ENCODE results near the gene MYO6. TPM values are rescaled to one million over a fixed set of nuclear protein-coding genes. Genes with fewer than 3 reads are reported as not detected.

Gene MYO6
- polyA plus RNA-seq, 1 of the 3 experiments (the other 2 are of a cell fraction): 6.2 TPM

- TF ChIP-seq SIN3A (IDR thresholded peaks at IDR 0.05; ENCODE audit: borderline replicate concordance, low read depth, low read length) (no peak), EP300 (IDR thresholded peaks at IDR 0.05; ENCODE audit: borderline replicate concordance in 1 of 2, low read depth in 1 of 2, low read length in 1 of 2) (no peak), TEAD4 (IDR thresholded peaks at IDR 0.05; ENCODE audit: borderline replicate concordance, insufficient read depth) (no peak), FOXJ3 (CRISPR knock-in tag; IDR thresholded peaks at IDR 0.05) (no peak), RFX5 (IDR thresholded peaks at IDR 0.05; ENCODE audit: low read length) (no peak)
- Histone ChIP-seq H3K4me2 (no peak overlapping the region), H3K9ac (no peak overlapping the region), H3K36me3 (replicated peaks in 1 of 2; ENCODE audit: control insufficient read depth in 1 of 2, insufficient read depth in 2 of 2, low read length in 1 of 2) (no peaks in the 10 kb centered on the region), H3K27ac (ENCODE audit: low read depth in 2 of 2, low read length in 1 of 2) (no peak overlapping the region), H4K20me1 (ENCODE audit: insufficient read depth) (no peaks in the 10 kb centered on the region), H3K4me3 (ENCODE audit: low read depth in 2 of 2, low read length in 1 of 2) (no peak overlapping the region), H3K79me2 (ENCODE audit: insufficient read depth) (no peaks in the 10 kb centered on the region), H3K9me3 (no peaks in the 10 kb centered on the region), H3K27me3 (ENCODE audit: insufficient read depth) (no peaks in the 10 kb centered on the region), H3K9me2 (no peaks in the 10 kb centered on the region), H3K4me1 (ENCODE audit: control insufficient read depth in 1 of 2, insufficient read depth in 2 of 2, low read depth in 1 of 2, low read length in 1 of 2) (peaks cover 0 to 6% of the 10 kb centered on the region in 2 experiments; a peak in 1 of 4 replicates), H2AFZ (ENCODE audit: low read depth) (no peak overlapping the region), H3F3A (replicated peaks; ENCODE audit: insufficient read depth) (no peaks in the 10 kb centered on the region)
- CTCF ChIA-PET: no interaction called here
- 99% methylated on average over 4 of the region's 4 CpGs for WGBS (ENCODE audit: low lambda C conversion rate)
- POLR2A ChIA-PET: no interaction called here
- no peak for DNase-seq
Observed at GRCh38 chr6:75800133-75800532, 51.1 kb downstream of the MYO6 start.

GRCh38 chr6:75800708-75801505 lies 51.9 kb downstream of the MYO6 start:
- no peak for TF ChIP-seq CHD2 (IDR thresholded peaks at IDR 0.05; ENCODE audit: low read length, partially characterized antibody)
- TF ChIP-seq, protein P1, sequence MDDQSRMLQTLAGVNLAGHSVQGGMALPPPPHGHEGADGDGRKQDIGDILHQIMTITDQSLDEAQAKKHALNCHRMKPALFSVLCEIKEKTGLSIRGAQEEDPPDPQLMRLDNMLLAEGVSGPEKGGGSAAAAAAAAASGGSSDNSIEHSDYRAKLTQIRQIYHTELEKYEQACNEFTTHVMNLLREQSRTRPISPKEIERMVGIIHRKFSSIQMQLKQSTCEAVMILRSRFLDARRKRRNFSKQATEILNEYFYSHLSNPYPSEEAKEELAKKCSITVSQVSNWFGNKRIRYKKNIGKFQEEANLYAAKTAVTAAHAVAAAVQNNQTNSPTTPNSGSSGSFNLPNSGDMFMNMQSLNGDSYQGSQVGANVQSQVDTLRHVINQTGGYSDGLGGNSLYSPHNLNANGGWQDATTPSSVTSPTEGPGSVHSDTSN (IDR thresholded peaks at IDR 0.05): no peak
- no peak for TF ChIP-seq EZH2phosphoT487 (IDR thresholded peaks at IDR 0.05; ENCODE audit: borderline replicate concordance, low read depth)
- TF ChIP-seq POLR2AphosphoS5 (IDR thresholded peaks at IDR 0.05; ENCODE audit: low read depth, low read length): no peak
- no peak for TF ChIP-seq MAX (IDR thresholded peaks at IDR 0.05; ENCODE audit: low read depth)
- no peak for TF ChIP-seq NRF1 (IDR thresholded peaks at IDR 0.05; ENCODE audit: low read depth, low read length)
- no peak for TF ChIP-seq RXRA (IDR thresholded peaks at IDR 0.05; ENCODE audit: borderline replicate concordance, low read depth)
- no peak for TF ChIP-seq FOXJ3 (CRISPR knock-in tag; IDR thresholded peaks at IDR 0.05)
- no peak for TF ChIP-seq FOSL2 (IDR thresholded peaks at IDR 0.05; ENCODE audit: borderline replicate concordance, low read depth)
- TF ChIP-seq, protein P2, sequence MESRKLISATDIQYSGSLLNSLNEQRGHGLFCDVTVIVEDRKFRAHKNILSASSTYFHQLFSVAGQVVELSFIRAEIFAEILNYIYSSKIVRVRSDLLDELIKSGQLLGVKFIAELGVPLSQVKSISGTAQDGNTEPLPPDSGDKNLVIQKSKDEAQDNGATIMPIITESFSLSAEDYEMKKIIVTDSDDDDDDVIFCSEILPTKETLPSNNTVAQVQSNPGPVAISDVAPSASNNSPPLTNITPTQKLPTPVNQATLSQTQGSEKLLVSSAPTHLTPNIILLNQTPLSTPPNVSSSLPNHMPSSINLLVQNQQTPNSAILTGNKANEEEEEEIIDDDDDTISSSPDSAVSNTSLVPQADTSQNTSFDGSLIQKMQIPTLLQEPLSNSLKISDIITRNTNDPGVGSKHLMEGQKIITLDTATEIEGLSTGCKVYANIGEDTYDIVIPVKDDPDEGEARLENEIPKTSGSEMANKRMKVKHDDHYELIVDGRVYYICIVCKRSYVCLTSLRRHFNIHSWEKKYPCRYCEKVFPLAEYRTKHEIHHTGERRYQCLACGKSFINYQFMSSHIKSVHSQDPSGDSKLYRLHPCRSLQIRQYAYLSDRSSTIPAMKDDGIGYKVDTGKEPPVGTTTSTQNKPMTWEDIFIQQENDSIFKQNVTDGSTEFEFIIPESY (IDR thresholded peaks at IDR 0.05; ENCODE audit: borderline replicate concordance, low read depth): no peak
- no peak for TF ChIP-seq MXI1 (IDR thresholded peaks at IDR 0.05; ENCODE audit: low read depth, low read length)
- TF ChIP-seq RAD21 (IDR thresholded peaks at IDR 0.05; ENCODE audit: low read length): no peak
- TF ChIP-seq YY1 (IDR thresholded peaks at IDR 0.05; ENCODE audit: low read depth): no peak
- POLR2A ChIA-PET: no interaction called here
- no peaks in the 10 kb centered on the region for H3K79me2 ChIP-seq (ENCODE audit: insufficient read depth)

More at GRCh38 chr6:75800708-75801505, 51.9 kb downstream of the MYO6 start:
- no peaks in the 10 kb centered on the region for H4K20me1 ChIP-seq (ENCODE audit: insufficient read depth)
- no peak overlapping the region for H3K27ac ChIP-seq (ENCODE audit: low read depth in 2 of 2, low read length in 1 of 2)
- H3K36me3 ChIP-seq (replicated peaks in 1 of 2; ENCODE audit: control insufficient read depth in 1 of 2, insufficient read depth in 2 of 2, low read length in 1 of 2): no peaks in the 10 kb centered on the region
- H3K4me3 ChIP-seq (ENCODE audit: low read depth in 2 of 2, low read length in 1 of 2): no peak overlapping the region
- WGBS (ENCODE audit: low lambda C conversion rate): 91% methylated on average over 9 of the region's 9 CpGs
- H3K9me2 ChIP-seq: no peaks in the 10 kb centered on the region
- no peaks in the 10 kb centered on the region for H3K27me3 ChIP-seq (ENCODE audit: insufficient read depth)
- no peaks in the 10 kb centered on the region for H3F3A ChIP-seq (replicated peaks; ENCODE audit: insufficient read depth)
- no peak overlapping the region for H2AFZ ChIP-seq (ENCODE audit: low read depth)
- CTCF ChIA-PET: no interaction called here
- H3K4me1 ChIP-seq (ENCODE audit: control insufficient read depth in 1 of 2, insufficient read depth in 2 of 2, low read depth in 1 of 2, low read length in 1 of 2): no peaks in the 10 kb centered on the region
- no peak overlapping the region for H3K4me2 ChIP-seq
- no peak overlapping the region for H3K9ac ChIP-seq
- no peak for DNase-seq
- H3K9me3 ChIP-seq: no peaks in the 10 kb centered on the region
